Activated gamma-delta T cell treated with Interleukin-2 at 50 U/mL for 16 hours (primary cell): Measurements from ENCODE around the gene SDS.
"Not testable (repeated sequence)": the region's sequence is repeated elsewhere in the genome, so short reads cannot be mapped to it uniquely, and the experiment has no call there.

Experiments
- DNase-seq: peaks from one replicate; pipeline ENCODE4 v3.0.0-alpha.2; 2020

SDS gene

DNA sequence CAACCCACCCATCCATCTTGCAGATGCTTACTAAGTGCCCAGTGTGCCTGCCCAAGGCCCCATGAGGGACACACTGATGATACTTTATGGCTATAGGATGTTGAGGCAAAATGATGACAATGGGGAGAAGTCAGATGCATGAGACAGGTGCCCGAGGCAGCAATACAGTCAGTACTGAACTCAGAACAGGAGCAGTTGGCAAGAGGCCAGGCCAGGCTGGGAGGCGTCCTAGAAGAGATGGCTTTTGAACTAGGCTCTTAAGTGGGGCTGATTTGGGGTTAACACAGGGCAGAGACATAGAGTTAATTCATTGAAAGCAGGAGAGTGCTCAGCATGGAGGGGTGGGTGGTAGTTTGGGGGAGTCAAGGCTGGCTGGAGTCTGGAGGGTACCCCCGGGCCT is 29.7 kb downstream of the SDS start:
- DNase-seq: no peak

DNA sequence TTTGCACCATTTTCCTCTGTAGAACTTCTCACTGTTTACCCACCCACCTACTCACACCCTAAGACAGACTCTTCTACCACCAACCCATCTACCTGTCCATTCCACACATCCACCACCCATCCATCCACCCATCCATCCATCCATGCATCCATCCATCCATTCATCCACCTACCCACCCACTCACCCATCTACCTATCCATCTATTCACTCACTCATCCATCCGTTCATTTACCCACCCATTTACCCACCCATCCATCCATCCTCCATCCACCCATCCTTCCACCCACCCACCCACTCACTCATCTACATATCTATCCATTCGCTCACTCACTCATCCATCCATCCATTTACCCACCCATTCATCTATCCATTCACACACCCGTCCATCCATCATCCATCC is 30.2 kb downstream of the SDS start:
- DNase-seq: no peak

DNA sequence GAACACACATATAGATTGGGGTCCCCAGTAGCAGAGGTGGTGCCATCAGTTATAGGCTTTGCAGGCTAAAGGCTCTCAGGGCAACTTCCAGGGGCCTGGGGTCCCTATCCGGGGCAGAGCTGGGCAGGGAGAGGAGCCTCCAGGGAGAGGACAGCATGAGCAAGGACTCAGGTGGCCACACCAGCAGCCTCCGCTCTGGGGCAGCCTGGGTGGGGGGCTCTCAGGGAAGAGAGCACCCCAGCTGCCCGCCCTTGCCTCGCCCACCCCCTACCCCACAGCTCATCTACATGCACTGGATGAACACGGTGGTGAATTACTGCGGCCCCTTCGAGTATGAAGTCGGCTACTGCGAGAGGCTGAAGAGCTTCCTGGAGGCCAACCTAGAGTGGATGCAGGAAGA is 31.3 kb downstream of the SDS start:
- no peak for DNase-seq

DNA sequence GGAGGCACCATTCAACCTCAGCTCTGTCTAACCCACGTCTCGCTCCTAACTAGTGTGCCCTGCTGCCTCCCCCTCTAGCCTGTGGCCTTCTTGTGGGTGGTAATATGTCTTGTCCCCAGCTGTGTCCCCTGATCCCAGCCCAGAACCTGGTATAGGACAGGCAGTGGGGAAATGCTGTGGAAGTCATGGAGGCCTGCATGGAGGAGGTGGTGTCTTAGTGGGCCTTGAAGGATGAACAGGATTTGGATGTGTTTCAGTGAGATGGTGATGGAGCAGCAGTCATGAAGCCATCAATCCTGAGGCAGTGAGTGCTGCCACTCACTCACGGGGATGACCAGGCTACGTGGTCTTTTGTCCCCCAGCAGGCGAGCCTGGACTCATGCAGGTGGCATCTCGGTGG is 31.9 kb downstream of the SDS start:
- no peak for DNase-seq

DNA sequence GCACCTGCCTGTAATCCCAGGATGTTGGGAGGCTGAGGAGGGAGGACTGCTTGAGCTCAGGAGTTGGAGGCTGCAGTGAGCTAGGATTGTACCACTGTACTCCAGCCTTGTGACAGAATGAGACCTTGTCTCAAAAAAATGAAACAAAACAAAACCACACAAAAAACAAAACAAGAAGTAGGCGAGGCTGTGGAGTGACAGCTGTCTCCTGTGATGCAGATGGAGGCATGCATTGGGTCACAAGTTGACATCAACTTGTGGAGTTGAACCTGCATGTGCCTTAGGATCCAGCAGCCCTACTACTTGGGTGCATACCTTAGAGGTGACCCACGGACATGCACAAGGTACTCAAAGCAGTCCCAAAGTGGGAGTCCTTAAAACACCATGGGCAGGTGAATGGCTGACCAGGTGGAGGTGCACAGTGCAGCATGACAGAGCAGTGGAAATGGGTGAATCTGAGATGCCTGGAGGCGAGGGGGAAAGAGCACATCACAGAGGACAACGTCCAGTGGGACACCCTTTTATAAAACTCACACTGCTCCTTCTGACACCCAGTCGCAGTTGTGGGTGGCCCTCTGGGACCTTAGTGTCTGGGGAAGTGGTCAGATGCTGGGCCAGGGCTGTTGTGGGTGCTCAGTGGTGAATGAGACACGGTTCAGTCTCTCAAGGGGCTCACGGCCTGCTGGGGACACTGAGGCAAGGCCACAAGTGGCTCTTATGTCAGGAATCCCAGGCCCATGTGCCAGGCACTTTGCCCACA is 32.6 kb downstream of the SDS start:
- DNase-seq: no peak

DNA sequence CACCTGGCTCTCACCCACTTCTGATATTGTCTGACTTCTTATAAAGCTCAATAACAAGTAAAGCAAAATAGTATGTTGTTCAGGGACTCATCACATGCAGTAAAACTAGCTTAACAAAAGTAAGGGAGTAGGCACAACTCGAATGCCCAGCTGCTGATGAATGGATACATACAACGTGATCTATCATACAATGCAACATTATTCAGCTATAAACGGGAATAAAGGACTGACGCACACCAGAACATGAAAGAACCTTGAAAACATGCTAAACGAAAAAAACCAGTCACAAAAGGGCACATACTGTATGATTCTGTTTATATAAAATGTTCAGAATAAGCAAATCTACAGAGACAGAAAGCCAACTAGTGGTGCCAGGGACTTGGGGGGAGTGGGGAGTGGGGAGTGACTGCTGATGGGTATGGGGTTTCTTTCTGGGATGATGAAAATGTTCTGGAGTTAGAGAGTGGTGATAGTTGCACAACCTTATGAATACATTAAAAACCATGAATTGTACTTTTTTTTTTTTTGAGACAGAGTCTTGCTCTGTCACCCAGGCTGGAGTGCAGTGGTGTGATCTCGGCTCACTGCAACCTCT is 34.2 kb downstream of the SDS start:
- no peak for DNase-seq

DNA sequence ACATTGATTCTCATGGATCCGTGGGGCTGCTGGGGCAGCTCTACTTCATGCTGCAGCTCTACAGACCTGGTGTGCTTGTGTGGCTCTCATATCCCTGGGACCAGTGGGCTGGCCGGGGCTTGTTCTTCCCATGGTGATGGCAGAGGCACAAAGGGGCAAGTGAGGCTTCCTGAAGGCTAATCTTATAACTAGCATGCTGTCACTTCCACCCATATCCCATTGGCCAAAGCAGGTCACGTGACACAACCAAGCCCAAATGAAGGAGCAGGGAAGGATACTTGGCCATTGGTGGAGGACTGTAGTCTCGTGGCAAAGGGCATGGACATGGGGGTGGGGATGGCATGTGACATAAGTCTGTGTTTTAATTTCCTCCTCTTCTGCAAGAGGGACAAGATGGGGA is 35.4 kb downstream of the SDS start:
- DNase-seq: no peak

DNA sequence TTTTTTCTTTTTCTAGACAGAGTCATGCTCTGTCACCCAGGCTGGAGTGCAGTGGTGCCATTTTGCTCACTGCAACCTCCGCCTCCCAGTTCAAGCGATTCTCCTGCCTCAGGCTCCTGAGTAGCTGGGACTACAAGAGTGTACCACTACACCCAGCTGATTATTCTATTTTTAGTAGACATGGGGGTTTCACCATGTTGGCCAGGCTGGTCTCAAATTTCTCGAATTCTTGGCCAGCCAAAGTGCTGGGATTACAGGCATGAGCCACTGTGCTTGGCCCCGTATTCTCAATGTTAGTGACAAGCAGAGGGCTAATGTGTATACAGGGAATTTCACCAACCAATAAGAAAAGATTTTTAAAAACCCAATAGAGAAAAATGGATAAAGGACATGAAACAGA is 36.9 kb downstream of the SDS start:
- no peak for DNase-seq

DNA sequence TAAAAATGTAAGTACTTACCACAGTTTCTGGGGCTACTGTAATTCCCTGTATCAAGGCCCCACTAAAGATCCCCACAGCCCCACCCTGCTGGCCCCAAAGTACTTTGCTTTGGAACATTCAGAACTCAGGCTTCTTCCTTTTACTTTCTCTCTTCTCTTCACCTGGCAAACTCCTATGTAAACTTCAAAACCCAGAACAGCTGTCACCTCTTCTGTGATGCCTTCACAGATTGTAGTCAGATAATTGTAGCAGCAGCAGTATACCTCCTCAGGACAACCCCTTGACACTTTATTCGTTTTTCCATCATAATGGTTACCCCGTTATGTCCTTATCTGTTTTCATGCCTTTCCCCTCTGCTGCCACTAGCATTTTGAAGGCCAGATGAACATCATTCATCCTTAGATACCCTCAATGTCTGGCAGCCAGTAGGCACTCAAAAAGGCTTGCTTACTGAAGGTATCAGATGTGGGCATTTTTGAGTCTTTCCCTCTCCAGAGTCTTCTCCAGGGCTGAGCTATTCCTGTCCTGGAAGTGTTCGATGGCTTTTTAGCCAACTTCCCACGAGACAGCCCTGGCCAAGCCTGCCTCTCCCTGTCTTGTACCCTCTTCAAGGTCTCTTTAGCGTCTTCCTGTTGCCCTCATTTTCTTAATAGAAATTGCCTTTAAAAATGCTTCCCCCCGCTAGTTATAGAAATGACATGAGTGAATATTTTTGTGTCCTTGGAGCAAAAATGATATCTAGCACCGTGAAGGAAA is 37.9 kb downstream of the SDS start:
- DNase-seq: no peak

DNA sequence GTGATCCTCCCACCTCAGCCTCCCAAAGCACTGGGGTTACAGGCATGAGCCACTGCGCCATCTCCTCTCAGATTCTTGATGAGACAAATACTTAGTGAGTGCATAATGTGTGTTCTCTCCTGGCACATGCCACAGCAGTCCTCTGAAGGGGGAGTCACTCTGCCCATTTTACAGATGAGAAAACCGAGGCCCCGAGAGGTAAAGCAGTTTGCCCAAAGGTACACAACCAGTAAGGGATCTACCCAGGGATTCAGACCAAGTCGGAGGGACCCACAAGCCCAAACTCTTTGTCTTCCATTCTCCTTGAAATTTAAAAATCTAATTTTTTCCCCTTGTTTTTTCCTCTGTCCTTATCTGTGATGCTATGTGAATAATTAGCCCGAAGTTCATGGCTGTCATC is 39.0 kb downstream of the SDS start:
- DNase-seq: no peak

DNA sequence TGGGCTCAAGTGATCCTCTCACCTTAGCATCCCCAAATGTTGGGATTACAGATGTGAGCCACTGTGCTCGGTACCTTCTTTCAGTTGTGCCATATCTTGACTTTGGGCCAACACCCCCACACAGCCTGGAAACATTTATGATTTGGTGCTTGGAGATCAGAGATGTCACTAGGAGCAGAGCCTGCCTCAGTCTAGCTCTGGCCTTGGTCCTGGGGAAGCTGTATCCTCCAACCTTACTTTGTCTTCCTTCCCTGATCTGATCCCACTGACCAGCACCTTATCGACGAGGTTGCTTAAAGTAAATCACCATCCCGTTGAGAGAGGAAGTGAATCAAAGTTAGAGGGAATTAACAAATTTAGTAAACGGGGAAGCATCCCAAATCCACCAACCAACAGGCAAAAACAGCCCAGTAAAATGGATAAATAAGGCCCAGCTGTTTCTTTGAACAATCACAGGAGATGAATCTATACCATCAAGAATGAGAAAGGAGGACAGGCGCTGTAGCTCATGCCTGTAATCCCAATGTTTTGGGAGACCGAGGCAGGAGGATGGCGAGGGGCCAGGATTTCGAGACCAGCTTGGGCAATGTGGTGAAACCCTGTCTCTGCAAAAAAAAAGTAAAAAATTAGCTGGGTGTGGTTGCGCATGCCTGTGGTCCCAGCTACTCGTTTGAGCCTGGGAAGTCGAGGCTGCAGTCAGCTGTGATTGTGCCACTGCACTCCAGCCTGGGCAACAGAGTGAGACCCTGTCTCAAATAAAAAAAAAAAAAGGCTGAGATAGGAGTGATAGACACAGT is 41.9 kb downstream of the SDS start:
- DNase-seq: no peak

DNA sequence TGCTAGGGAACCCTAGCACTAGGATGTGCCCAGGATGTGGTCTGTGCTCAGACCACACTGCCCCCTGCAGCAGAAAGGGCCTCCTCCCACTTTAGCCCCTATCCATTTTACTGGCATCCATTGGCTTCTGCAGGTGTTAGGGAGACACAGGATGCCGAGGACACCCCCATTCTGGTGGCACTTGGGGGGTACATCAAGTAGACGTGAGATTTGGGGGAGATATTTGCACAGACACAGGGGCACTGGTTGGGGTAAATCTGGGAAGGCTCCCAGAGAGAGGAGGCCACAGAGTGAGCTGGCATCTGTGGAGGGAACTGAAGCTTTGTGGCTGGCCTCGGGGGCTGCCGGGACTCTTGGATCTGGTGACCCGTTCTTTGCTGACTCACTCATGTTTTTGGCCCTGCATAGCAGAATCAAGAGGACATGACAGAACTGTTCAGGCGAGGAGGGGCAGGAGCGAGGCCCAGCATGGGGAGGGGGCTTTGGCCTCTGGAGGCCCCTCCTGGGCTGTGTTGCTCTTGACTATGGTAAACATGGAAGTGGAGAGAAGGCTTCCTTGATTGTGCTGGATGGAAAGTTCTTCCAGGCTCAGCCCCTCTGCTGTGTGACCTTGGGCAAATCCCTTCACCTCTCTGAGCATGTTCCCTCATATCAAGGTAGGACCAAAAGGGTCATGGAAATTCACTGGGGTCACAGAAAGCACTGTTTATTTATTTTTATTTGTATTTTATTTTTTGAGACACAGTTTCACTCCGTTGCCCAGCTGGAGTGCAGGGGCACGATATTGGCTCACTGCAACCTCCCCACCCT is 43.5 kb downstream of the SDS start:
- no peak for DNase-seq

DNA sequence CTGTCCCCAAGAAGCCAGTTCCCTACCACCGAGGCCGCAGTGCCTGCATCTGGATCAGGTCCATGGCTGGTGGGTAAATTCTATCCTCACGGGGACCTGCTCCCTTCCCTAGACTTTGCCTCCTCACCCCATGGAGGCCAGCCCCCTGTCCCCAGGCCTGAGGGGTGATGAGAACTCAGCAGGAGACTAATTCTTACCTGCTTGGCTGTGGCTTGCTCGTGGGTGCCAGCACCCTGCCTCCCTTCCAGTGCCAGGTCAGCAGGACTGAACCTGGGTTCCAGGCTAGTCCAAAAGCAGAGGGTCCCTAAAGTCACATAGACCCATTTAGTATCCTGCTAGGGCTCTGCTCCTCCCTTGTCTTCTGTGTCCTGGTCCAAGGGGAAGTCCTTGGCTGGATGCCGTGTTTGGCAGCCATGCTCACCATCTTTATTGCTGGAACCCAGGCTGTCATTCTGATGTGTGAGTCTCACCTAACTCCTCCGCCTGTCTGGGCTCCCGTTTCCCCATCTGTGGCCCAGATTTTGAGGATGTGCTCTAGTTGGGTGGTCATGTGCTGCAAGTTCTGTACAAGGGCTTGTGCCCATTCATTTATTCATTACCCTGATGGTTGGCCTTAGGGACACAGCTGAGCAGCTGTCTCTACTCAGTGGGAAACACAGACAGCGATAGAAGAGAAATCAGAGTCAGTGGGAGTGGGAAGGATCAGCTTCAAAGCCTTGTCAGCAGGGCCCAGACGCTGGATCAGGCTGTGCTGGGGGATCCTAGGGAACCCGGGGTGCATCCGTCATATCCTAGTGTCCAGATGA is 44.4 kb downstream of the SDS start:
- no peak for DNase-seq

DNA sequence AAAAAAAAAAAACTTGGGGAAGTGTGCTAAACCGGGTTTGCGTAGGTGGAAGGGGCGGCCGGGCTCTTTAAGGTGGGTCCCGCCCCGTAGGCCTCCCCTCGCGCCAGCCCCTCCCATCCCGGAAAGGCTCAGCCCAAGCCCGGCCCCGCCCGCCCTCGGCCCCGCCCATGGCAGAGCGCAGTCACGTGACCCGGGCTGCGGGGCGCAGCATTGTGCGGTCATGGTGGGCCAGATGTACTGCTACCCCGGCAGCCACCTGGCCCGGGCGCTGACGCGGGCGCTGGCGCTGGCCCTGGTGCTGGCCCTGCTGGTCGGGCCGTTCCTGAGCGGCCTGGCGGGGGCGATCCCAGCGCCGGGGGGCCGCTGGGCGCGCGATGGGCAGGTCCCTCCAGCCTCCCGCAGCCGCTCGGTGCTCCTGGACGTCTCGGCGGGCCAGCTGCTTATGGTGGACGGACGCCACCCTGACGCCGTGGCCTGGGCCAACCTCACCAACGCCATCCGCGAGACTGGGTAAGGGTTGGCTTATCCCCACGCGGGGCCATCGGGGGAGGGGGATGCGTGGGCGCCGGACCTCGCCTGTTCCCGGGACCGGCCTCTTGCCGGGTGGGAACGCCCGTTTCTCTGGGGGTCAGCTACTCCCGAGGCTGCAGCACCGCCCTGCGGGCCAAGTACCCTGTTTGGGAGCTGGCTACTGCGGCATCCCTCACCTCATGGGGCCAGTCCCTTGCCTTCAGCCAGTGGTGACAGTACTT is 45.1 kb downstream of the SDS start, which contains the start of gene PLBD2:
TSS of gene PLBD2 (plus strand) at position 207 of the 752 bp plus-strand sequence. CDS start at position 221, 14 bp downstream.
- peak; percentile 92 for DNase-seq

DNA sequence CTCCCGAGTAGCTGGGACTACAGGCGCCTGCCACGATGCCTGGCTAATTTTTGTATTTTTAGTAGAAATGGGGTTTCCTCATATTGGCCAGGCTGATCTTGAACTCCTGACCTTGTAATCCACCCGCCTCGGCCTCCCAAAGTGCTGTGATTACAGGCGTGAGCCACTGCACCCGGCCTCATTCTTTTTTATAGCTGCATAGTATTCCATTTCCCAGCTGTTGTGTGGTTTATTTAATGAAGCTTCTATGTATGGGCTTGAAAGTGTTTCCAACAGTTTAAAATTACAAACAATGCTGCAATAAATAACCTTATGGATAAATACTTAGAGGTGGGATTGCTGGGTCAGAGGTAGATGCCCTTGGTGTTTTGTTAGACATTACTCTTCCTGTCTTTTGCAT is 49.5 kb downstream of the SDS start:
- not testable (repeated sequence) for DNase-seq

DNA sequence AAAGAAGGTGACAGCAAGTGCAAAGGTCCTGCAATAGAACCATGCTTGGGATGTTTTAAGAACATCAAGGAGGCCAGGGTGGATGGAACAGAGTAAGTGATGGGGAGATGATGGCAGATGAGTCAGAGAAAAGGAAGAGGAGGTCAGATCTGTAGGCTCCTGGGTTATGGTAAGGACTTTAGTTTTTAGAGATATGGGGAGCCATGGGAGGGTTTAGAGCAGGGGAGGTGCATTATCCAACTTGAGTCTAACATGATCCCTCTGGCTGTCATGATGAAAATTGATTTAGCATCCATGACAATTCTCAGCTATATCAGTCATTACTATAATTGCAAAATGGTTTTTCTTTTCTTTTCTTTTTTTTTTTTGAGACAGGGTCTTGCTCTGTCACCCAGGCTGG is 52.6 kb downstream of the SDS start:
- DNase-seq: no peak

DNA sequence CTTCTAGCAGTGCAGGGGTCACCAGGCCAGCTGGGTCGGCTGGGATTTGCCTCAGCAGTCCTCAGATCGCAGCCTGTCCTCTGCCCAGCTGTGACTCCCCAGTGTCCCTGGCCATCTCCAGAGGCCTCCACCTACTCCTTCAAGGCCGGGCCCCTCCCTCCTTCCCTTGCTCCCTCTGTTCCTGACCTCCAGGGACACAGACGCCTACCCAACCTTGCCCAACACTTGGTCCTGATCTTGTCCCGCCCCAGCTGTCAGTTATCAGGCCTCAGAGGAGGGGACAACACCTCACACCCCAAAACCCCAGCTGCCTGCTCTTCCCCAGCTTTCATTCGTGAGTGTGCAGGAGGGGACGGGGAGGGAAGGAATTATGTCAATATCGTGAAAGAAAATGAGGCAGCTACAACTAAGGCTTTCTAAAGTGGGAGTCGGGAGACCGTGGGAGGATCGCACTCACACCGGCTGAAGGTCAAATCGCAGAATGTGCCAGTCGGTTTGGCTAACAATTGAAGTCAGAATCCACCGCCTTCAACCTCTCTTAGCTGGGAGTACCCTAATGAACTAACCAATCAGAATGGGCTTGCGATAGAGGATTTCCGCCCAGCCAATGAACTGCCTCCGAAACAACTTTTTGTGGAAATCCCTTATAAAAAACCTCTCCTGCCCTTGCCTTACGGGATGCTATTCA is 54.7 kb downstream of the SDS start:
- no peak for DNase-seq

DNA sequence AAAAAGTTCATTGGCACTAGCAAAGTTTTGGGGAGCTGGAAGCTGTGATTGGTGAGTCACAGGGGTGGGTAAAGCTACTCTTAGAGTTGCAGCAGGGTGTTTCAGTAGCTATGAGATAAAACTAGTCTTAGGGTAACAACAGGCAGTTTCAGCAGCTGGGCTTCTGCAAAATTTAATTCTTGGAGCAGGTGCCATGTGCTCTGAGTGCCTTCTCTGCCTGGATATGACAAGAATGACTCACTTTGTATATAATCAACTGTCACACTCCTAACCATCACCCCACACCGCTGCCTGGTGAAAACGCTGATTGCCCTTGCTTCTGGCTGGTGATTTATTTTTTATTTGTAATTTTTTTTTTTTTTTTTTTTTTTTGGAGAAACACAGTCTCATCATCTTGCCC is 55.8 kb downstream of the SDS start:
- DNase-seq: no peak

DNA sequence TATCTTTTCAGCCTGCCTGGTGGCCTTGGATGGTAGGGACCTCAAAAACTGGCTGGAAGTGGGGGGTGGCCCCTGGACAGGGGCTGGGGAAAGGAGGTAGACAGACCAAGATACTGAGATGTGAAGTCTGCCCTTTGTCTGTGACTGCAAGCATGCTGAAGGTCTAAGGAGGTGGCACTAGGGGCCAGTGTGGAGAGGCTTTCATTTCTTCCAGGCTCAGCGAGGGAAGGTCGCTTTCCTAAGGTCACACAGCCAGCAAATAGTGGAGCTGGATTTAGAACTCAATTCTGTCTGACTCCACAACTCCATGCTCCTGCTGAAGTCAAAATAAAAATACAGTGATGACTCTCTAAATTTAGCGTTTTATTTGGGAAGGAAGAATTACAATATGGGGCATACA is 56.6 kb downstream of the SDS start:
- no peak for DNase-seq

DNA sequence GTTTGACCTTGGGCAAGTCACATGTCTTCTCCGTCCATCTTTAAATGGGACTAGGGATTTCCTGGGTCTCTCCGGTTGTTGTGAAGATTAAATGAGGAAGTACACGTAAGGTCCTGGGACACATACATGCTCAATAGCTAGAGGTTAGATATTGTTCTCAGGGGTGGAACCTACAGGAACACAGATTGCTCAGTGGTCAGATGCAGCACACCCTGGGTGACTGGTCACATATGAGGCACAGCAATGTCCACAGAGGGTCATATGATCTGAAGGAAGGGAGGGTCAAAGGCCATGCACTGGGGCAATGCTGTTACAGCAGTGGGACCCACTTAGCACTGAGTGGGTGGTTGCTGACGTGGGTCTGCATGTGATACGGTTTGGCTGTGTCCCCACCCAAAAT is 57.3 kb downstream of the SDS start:
- DNase-seq: no peak
